K562 (cell line): ENCODE measurements around the gene ITPK1. TPM values are rescaled to one million over a fixed set of nuclear protein-coding genes. Genes with fewer than 3 reads are reported as not detected.

Experiments used
- ATAC-seq: fragments of 200-7000 bp; cut with Tn5 transposase; 3 replicates; pipeline ENCODE4 v1.9.1; 2020; ENCODE audit warnings: moderate library complexity
- BruUV-seq: library from RNA; stranded (reverse); fragments of 400-500 nt; replicated peaks from 2 replicates; lab custom pipeline; 2021; lab: Mats Ljungman, UMichigan
- CTCF ChIA-PET: fragments of 300-600 bp; formaldehyde crosslinking; extraction: SDS; loops from one replicate; lab custom pipeline; 2021; ENCODE audit warnings: low intra/inter-chr PET ratio; lab: Yijun Ruan, JAX
- POLR2A ChIA-PET: fragments of 300-600, 350-650 bp; sonication (Branson Sonifier 250); formaldehyde crosslinking; extraction: SDS; loops from one replicate; lab custom pipeline; 2021; ENCODE audit warnings: antibody characterized with exemption, inconsistent platforms; lab: Yijun Ruan, JAX
- DNase-seq, 4 experiments: peaks; one replicate each; pipeline versions ENCODE4 v3.0.0 to v3.0.0-alpha.2; 2011 to 2018; ENCODE audit warnings: low spot score in 3 of 4, mixed read lengths in 3 of 4; ENCODE audit errors: extremely low read depth in 1 of 4
- FAIRE-seq: peaks from 2 replicates; lab custom pipeline; 2011; peaks lifted over from hg19 to GRCh38; lab: Jason Lieb, UNC
- H2AFZ ChIP-seq: 2 replicates; pipeline ENCODE4 v1.6.0; 2011; ENCODE audit warnings: low read depth, low read length, control low read depth, inconsistent platforms
- H3K27ac ChIP-seq: fragments of 200-600 bp; 3 replicates; pipeline ENCODE4 v1.8.0; 2011; ENCODE audit warnings: low read depth, mild to moderate bottlenecking, control low read depth, inconsistent platforms, low read length, moderate library complexity, mixed read lengths; ENCODE audit errors: extremely low read depth
- H3K27me3 ChIP-seq, 2 experiments: fragments of 300-600 bp in 1 of 2; 2 replicates in 1 of 2; 3 replicates in 1 of 2; pipeline versions ENCODE4 v1.6.0 to v1.8.0; 2011; ENCODE audit warnings: inconsistent platforms in 2 of 2, low read length in 2 of 2, mild to moderate bottlenecking in 1 of 2, mixed read lengths in 1 of 2, moderate library complexity in 1 of 2; ENCODE audit not compliant: control insufficient read depth in 2 of 2, insufficient read depth in 2 of 2
- H3K36me3 ChIP-seq: fragments of 300-600 bp; 3 replicates; pipeline ENCODE4 v1.8.0; 2011; ENCODE audit warnings: mild to moderate bottlenecking, low read length, inconsistent platforms; ENCODE audit not compliant: control insufficient read depth, insufficient read depth
- H3K4me1 ChIP-seq, 2 experiments: fragments of 200-600 bp in 1 of 2; replicated peaks in 1 of 2; 2 replicates in 1 of 2; 3 replicates in 1 of 2; pipeline versions ENCODE4 v1.5.1 to v1.8.0; 2011; ENCODE audit warnings: inconsistent platforms in 2 of 2, low read length in 2 of 2, mild to moderate bottlenecking in 1 of 2, mixed read lengths in 1 of 2, moderate library complexity in 1 of 2; ENCODE audit not compliant: control insufficient read depth in 2 of 2, insufficient read depth in 2 of 2
- H3K4me2 ChIP-seq: 2 replicates; pipeline ENCODE4 v1.6.1; 2011; ENCODE audit warnings: low read length, control low read depth, inconsistent platforms, mixed read lengths; ENCODE audit not compliant: insufficient read depth
- H3K4me3 ChIP-seq: fragments of 200-600 bp; sonication (generic), shearing (Covaris generic); 2 replicates; pipeline ENCODE4 v1.5.1; 2016; ENCODE audit warnings: control low read depth, inconsistent platforms
- H3K79me2 ChIP-seq: fragments of 200-600 bp; 3 replicates; pipeline ENCODE4 v1.8.0; 2011; ENCODE audit warnings: low read length, inconsistent platforms; ENCODE audit not compliant: control insufficient read depth, insufficient read depth
- H3K9ac ChIP-seq, 2 experiments: 2 replicates each; pipeline versions ENCODE4 v1.6.0 to v1.6.1; 2011; ENCODE audit warnings: low read depth in 2 of 2, low read length in 2 of 2, control low read depth in 1 of 2, inconsistent platforms in 1 of 2, mild to moderate bottlenecking in 1 of 2, mixed read lengths in 1 of 2; ENCODE audit not compliant: insufficient read depth in 1 of 2
- H3K9me1 ChIP-seq: one replicate; pipeline ENCODE4 v1.6.0; 2011; ENCODE audit warnings: inconsistent platforms, mild to moderate bottlenecking, low read length, moderate library complexity; ENCODE audit not compliant: control insufficient read depth, insufficient read depth
- H3K9me3 ChIP-seq: replicated peaks from 2 replicates; pipeline ENCODE4 v1.5.1; 2011; ENCODE audit warnings: low read depth, low read length, inconsistent platforms; ENCODE audit not compliant: control insufficient read depth, insufficient read depth
- H4K20me1 ChIP-seq: replicated peaks from 2 replicates; pipeline ENCODE4 v1.6.1; 2011; ENCODE audit warnings: low read length, inconsistent platforms, mixed read lengths; ENCODE audit not compliant: control insufficient read depth, insufficient read depth
- GATAD2A ChIP-seq: fragments of 450-650 bp; IDR thresholded peaks from 2 replicates; pipeline ENCODE4 v1.6.1; 2017
- NFE2 ChIP-seq: IDR thresholded peaks from 2 replicates; pipeline ENCODE4 v1.6.1; 2014; ENCODE audit warnings: antibody characterized with exemption, low read depth
- PYGO2 ChIP-seq: fragments of 450-650 bp; IDR thresholded peaks from 2 replicates; pipeline ENCODE4 v1.6.1; 2016; ENCODE audit warnings: mild to moderate bottlenecking, missing genetic modification characterization, moderate library complexity, missing compliant biosample characterization
- ZNF253 ChIP-seq: fragments of 250-450 bp; sonication (Bioruptor Pico); conservative IDR thresholded peaks from 2 replicates; pipeline ENCODE4 v1.6.1; 2021; ENCODE audit warnings: mild to moderate bottlenecking
- ZNF655 ChIP-seq: fragments of 250-450 bp; sonication (Bioruptor Pico); IDR thresholded peaks from 2 replicates; pipeline ENCODE4 v1.5.0; 2021
- WGBS: fragments of 100-300 bp; shearing (Covaris generic); methylation state at CpG from one replicate; pipeline ENCODE4 v1.1.6; 2016; ENCODE audit warnings: low coverage, mixed read lengths; ENCODE audit not compliant: insufficient coverage; ENCODE audit errors: missing lambda C conversion rate; 5-methylcytosine and 5-hydroxymethylcytosine counted together
- in situ Hi-C: fragments of 300-500 bp; cut with MboI; formaldehyde crosslinking; loops from 4 replicates; pipeline ENCODE4 v1.15.0; 2018; ENCODE audit warnings: inconsistent platforms, mixed read lengths
- intact Hi-C: fragments of 100-400 bp; cut with micrococcal nuclease; formaldehyde crosslinking; loops from 2 replicates; pipeline ENCODE4 v1.14.2; 2022
- polyA plus RNA-seq, 8 experiments: library from polyadenylated mRNA; depleted of rRNA in 4 of 8; stranded (reverse) in 5 of 8; unstranded in 3 of 8; fragments of >200 nt; fragmentation: Nextera tagmentation in 2 of 8; fragmentation: Illumina TruSeq in 1 of 8; extraction: Ambion mirVana in 2 of 8; extraction: Trizol in 1 of 8; gene quantifications; 2 replicates each; pipeline versions ENCODE4 v1.2.1 to v1.2.3, GENCODE V29; 2011 to 2014; ENCODE audit warnings: inconsistent platforms in 1 of 8, missing spikeins in 1 of 8
- total RNA-seq, 7 experiments: library from RNA; depleted of rRNA in 6 of 7; stranded (reverse); fragments of >200 nt in 6 of 7; fragmentation: Illumina TruSeq in 2 of 7; extraction: Trizol in 2 of 7; gene quantifications; 2 replicates each; pipeline versions ENCODE4 v1.2.1 to v1.2.3, GENCODE V29; 2011 to 2021; ENCODE audit warnings: low replicate concordance in 1 of 7
- TF ChIP-seq, protein P1 (sequence below): fragments of 250-450 bp; sonication (Bioruptor Pico); IDR thresholded peaks from 2 replicates; pipeline ENCODE4 v1.9.0; 2021; ENCODE audit warnings: mild to moderate bottlenecking
- TF ChIP-seq, protein P2 (sequence below): fragments of 200-800 bp; sonication (Bioruptor generic); IDR thresholded peaks from 2 replicates; pipeline ENCODE4 v1.6.1; 2017; ENCODE audit warnings: missing genetic modification characterization, missing compliant biosample characterization

Gene ITPK1
- total and polyA plus RNA-seq, 9 of the 15 experiments (the other 6 are each of a cell fraction or from before 2014, with no cell fraction given), result 1.2 to 39.2 (median 23.0) TPM

DNA sequence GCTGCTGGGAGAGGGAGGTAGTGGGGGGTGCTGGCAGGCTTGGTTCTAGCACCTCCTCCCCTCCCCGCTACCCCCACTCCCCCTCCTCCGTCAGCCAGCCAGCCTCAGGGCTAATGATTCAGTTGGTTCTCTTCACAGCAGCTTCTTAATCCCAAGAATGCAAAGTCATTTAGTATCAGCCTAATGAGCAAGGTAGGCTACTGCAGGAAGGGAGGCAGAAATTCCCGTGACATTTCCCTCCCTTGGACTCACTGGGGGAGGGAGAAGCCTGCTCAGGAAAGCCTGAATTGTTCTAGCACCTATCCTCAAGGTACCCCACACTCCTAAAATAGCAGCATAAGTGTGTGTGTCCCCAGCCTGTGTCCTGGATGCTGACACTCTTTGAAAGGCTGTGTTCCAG lies 29.8 kb downstream of the ITPK1 start:
- Histone ChIP-seq H3K4me2 (no peak overlapping the region), H2AFZ (no peak overlapping the region), H4K20me1 (no peaks in the 10 kb centered on the region), H3K79me2 (no peaks in the 10 kb centered on the region), H3K27me3 (no peaks in the 10 kb centered on the region), H3K9me1 (no peaks in the 10 kb centered on the region), H3K4me3 (no peak overlapping the region), H3K4me1 (peaks cover 3 to 15% of the 10 kb centered on the region in 2 experiments; a peak in 2 of 5 replicates), H3K27ac (no peak overlapping the region), H3K9me3 (no peaks in the 10 kb centered on the region), H3K36me3 (no peaks in the 10 kb centered on the region), H3K9ac (peak overlapping the region in 1 of 2 experiments; percentile 35; a peak in 1 of 4 replicates)
- ChIA-PET POLR2A (interaction anchor here (1.0 kb wide), 1 partner anchor 11 kb away, joined by 3 read pairs; no protein-coding TSS in a partner anchor), CTCF (no interaction called here)
- TF ChIP-seq ZNF253 (CRISPR knock-in tag) (no peak), ZNF655 (no peak), GATAD2A (no peak), PYGO2 (no peak), NFE2 (0 out of 2 replicates have a peak, but pooled peaks have one; percentile 29)
- TF ChIP-seq, protein P1, sequence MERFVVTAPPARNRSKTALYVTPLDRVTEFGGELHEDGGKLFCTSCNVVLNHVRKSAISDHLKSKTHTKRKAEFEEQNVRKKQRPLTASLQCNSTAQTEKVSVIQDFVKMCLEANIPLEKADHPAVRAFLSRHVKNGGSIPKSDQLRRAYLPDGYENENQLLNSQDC, result no peak
- TF ChIP-seq, protein P2, sequence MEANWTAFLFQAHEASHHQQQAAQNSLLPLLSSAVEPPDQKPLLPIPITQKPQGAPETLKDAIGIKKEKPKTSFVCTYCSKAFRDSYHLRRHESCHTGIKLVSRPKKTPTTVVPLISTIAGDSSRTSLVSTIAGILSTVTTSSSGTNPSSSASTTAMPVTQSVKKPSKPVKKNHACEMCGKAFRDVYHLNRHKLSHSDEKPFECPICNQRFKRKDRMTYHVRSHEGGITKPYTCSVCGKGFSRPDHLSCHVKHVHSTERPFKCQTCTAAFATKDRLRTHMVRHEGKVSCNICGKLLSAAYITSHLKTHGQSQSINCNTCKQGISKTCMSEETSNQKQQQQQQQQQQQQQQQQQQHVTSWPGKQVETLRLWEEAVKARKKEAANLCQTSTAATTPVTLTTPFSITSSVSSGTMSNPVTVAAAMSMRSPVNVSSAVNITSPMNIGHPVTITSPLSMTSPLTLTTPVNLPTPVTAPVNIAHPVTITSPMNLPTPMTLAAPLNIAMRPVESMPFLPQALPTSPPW (CRISPR knock-in tag), result 0 out of 2 replicates have a peak, but pooled peaks have one; percentile 32
- no CpG with 5 or more reads among the region's 3 CpGs for WGBS
- DNase-seq (peak in 1 of 4 experiments; percentile 16), ATAC-seq (peak; percentile 25; the same call in 2 of the 3 replicates), FAIRE-seq (no peak)
- no TSS peak for BruUV-seq
- intact Hi-C loops, result no loop called here
- in situ Hi-C loops, result no loop called here
